ENCODE measurements around the gene PTGER1. TPM values are rescaled to one million over a fixed set of nuclear protein-coding genes. Genes with fewer than 3 reads are reported as not detected.

The PTGER1 gene
- total and polyA plus RNA-seq, 2 of the 8 experiments (the other 6 are each of a cell fraction or from before 2014, with no cell fraction given): 0.20 to 0.41 TPM

DNA sequence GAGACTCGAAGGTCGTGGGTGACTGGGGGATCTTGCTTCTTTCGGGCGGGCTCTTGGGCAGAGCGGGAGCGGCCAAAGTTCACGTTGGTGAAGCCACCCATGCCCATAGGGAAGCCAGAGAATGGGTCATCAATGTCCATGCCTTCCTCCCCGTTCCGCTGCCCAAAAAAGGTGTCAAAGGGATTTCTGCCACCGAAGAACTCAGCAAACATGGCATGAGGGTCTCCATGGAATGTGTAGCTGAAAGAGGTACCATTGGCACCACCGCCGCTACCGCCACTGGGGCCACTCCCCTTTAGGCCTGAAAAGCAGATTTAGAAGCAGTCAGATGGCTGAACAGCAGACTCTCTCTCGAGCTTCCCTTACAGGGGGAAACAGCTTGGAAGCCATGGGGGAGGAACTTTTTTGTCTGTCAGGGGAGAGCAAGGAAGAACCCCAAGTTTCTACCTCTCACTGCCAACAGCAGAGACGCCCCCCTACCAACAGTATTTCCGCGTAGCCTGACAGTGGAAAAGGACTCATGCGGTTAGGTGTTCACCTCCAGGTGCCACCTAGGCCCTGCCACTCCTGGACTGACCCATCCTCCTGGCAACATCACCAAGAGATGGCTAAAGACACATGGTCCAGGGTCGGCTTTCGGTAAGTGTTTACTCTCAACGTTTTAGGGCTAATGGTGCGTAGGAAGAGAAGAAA lies 41.7 kb upstream of the PTGER1 start:
- H4K8ac ChIP-seq (ENCODE audit: extremely low read depth, insufficient read depth, low read length): no peak overlapping the region
- no peak overlapping the region for H3K18ac ChIP-seq (ENCODE audit: extremely low read depth, low read length)
- H3K36me3 ChIP-seq (ENCODE audit: control insufficient read depth in 2 of 4, insufficient read depth in 4 of 4, low read length in 3 of 4): peaks cover 10 to 28% (median 17%) of the 10 kb centered on the region in 4 experiments
- H2BK20ac ChIP-seq (ENCODE audit: low read length): no peak overlapping the region
- H3K4me3 ChIP-seq (ENCODE audit: extremely low read depth in 1 of 4, insufficient read depth in 2 of 4, low read depth in 3 of 4, low read length in 4 of 4): peak overlapping the region; percentile 76 to 95 (median 88)
- TF ChIP-seq TEAD4 (IDR thresholded peaks at IDR 0.05; ENCODE audit: low read depth, low read length) (no peak), CREB1 (IDR thresholded peaks at IDR 0.05) (no peak), ZNF274 (IDR thresholded peaks at IDR 0.05; ENCODE audit: borderline replicate concordance, extremely low read depth, low read length) (no peak), RFX5 (IDR thresholded peaks at IDR 0.05; ENCODE audit: borderline replicate concordance, low read depth, low read length) (no peak), GTF2F1 (IDR thresholded peaks at IDR 0.05; ENCODE audit: borderline replicate concordance, low read depth, low read length) (no peak), RBBP5 (IDR thresholded peaks at IDR 0.05; ENCODE audit: borderline replicate concordance, low read depth, low read length) (no peak), SP1 (IDR thresholded peaks at IDR 0.05; ENCODE audit: low read depth, low read length) (no peak)
- no peak overlapping the region for H2BK12ac ChIP-seq (ENCODE audit: low read depth, low read length)
- H3K23me2 ChIP-seq (ENCODE audit: low read depth, low read length): peaks cover 3% of the 10 kb centered on the region; the same call in 1 of the 2 replicates
- H4K5ac ChIP-seq (ENCODE audit: insufficient read length, low read depth, low read length): no peak overlapping the region
- H3K9me3 ChIP-seq (ENCODE audit: insufficient read depth in 2 of 2, low read depth in 1 of 2, low read length in 1 of 2): no peaks in the 10 kb centered on the region
- peaks cover 7 to 24% of the 10 kb centered on the region in 2 experiments; a peak in 3 of 4 replicates for H3K79me2 ChIP-seq (ENCODE audit: control insufficient read depth in 1 of 2, insufficient read depth in 2 of 2, low read length in 2 of 2)
- no peak overlapping the region for H2BK120ac ChIP-seq (replicated peaks; ENCODE audit: low read depth, low read length)
- peak overlapping the region in 2 of 4 experiments; percentile 13 to 64; a peak in 5 of 7 replicates for H3K9ac ChIP-seq (replicated peaks in 1 of 4; ENCODE audit: extremely low read depth in 1 of 4, low read depth in 3 of 4, low read length in 3 of 4)
- FAIRE-seq (no peak), DNase-seq (ENCODE audit: low read depth in 1 of 2, low spot score in 2 of 2) (no peak)
- no peak overlapping the region for H3K27ac ChIP-seq (ENCODE audit: low read depth, low read length)
- ChIA-PET CTCF (ENCODE audit: partially characterized antibody) (interaction anchor here (0.7 to 1.8 kb wide), 5 partner anchors 12 to 107 kb away, joined by 3 to 6 read pairs (median 5); no protein-coding TSS in a partner anchor), POLR2A (ENCODE audit: partially characterized antibody) (interaction anchor here (0.7 to 3.8 kb wide), 12 partner anchors 11 to 1358 kb away, joined by 3 to 30 read pairs (median 5); partner anchors contain the start of genes GIPC1 and TECR)
- no peak overlapping the region; the same call in 1 of the 2 replicates for H2BK15ac ChIP-seq (ENCODE audit: low read length)
- H4K20me1 ChIP-seq (replicated peaks in 1 of 2; ENCODE audit: control insufficient read depth in 1 of 2, insufficient read depth in 2 of 2, low read length in 2 of 2): peaks cover 7 to 24% of the 10 kb centered on the region in 2 experiments
- no peak overlapping the region for H3K4ac ChIP-seq (replicated peaks; ENCODE audit: insufficient read length, low read depth, low read length)
- H3K23ac ChIP-seq (ENCODE audit: insufficient read length): no peak overlapping the region
- H3K14ac ChIP-seq (ENCODE audit: insufficient read length): no peak overlapping the region
- peaks cover 0 to 8% (median 4%) of the 10 kb centered on the region in 4 experiments; a peak in 3 of 7 replicates for H3K4me1 ChIP-seq (replicated peaks in 1 of 4; ENCODE audit: control insufficient read depth in 3 of 4, insufficient read depth in 4 of 4, low read length in 3 of 4)
- H2AFZ ChIP-seq (ENCODE audit: low read length): no peak overlapping the region
- H3K79me1 ChIP-seq (ENCODE audit: low read depth, low read length): peaks cover 14% of the 10 kb centered on the region
- H2BK5ac ChIP-seq (ENCODE audit: low read depth, low read length): no peak overlapping the region
- no peaks in the 10 kb centered on the region for H3K27me3 ChIP-seq (replicated peaks in 1 of 4; ENCODE audit: control insufficient read depth in 3 of 4, extremely low read depth in 1 of 4, insufficient read depth in 3 of 4, low read length in 3 of 4)
- H3K56ac ChIP-seq (replicated peaks; ENCODE audit: insufficient read length, low read depth, low read length): no peak overlapping the region
- H3K4me2 ChIP-seq (ENCODE audit: insufficient read depth in 1 of 2, low read depth in 2 of 2, low read length in 2 of 2): peak overlapping the region; percentile 78 to 96
- H2AK5ac ChIP-seq (ENCODE audit: low read depth, low read length): no peak overlapping the region
- H4K91ac ChIP-seq (replicated peaks; ENCODE audit: insufficient read length, low read length): no peak overlapping the region
- 60% methylated on average over 22 of the region's 22 CpGs; no CpG with 5 or more reads in 1 of the 2 experiments for WGBS, 2 experiments (ENCODE audit: extremely low coverage in 1 of 2, insufficient coverage in 1 of 2, insufficient read length in 1 of 2, insufficient replicate concordance in 2 of 2, low coverage in 1 of 2, low lambda C conversion rate in 2 of 2, missing lambda C conversion rate in 1 of 2)
